Mucosa of gallbladder (tissue), 1 donor: ENCODE results near the gene HOOK2. TPM values are rescaled to one million over a fixed set of nuclear protein-coding genes. Genes with fewer than 3 reads are reported as not detected.

Source experiments
- DNase-seq: peaks from one replicate; pipeline ENCODE4 v3.0.0-alpha.2; 2020; ENCODE audit warnings: low spot score
- total RNA-seq: library from RNA; stranded (reverse); gene quantifications from one replicate; pipeline ENCODE4 v1.2.1, GENCODE V29; 2021
- donor health status: DM: no; HTN: no; CAD: no.

HOOK2 gene
- total RNA-seq, 1 donor from 2014 or later: 128 TPM

- no peak for DNase-seq
Measured at GRCh38 chr19:12794196-12794941, 19.0 kb upstream of the HOOK2 start.

GRCh38 chr19:12793290-12794195, 18.2 kb upstream of the HOOK2 start:
- peak; percentile 96 for DNase-seq

- DNase-seq: no peak
Measured at GRCh38 chr19:12792853-12793289, 17.5 kb upstream of the HOOK2 start.

GRCh38 chr19:12792051-12792852, 16.9 kb upstream of the HOOK2 start:
- peak; percentile 74 for DNase-seq

GRCh38 chr19:12791345-12792050, 16.1 kb upstream of the HOOK2 start, which contains the start of gene JUNB:
TSS of gene JUNB (plus strand) at chr19:12791486. CDS start at chr19:12791772, 286 bp downstream.
- peak; percentile 98 for DNase-seq

GRCh38 chr19:12790628-12791344, 15.4 kb upstream of the HOOK2 start:
- no peak for DNase-seq

GRCh38 chr19:12789904-12790619, 14.7 kb upstream of the HOOK2 start:
- DNase-seq: peak; percentile 95

GRCh38 chr19:12789098-12789903, 13.9 kb upstream of the HOOK2 start:
- no peak for DNase-seq

GRCh38 chr19:12788682-12789097, 13.3 kb upstream of the HOOK2 start:
- DNase-seq: peak; percentile 72

GRCh38 chr19:12788042-12788681, 12.8 kb upstream of the HOOK2 start:
- no peak for DNase-seq

GRCh38 chr19:12787458-12787857, 12.1 kb upstream of the HOOK2 start:
- DNase-seq: no peak

GRCh38 chr19:12786952-12787351, 11.6 kb upstream of the HOOK2 start:
- DNase-seq: no peak

- DNase-seq: peak; percentile 58
Measured at GRCh38 chr19:12786141-12786870, 11.0 kb upstream of the HOOK2 start.

GRCh38 chr19:12785431-12786031, 10.2 kb upstream of the HOOK2 start:
- peak; percentile 28 for DNase-seq

- no peak for DNase-seq
Measured at GRCh38 chr19:12784871-12785430, 9.6 kb upstream of the HOOK2 start.

- DNase-seq: no peak
Measured at GRCh38 chr19:12784394-12784870, 9.1 kb upstream of the HOOK2 start.
